Choroid plexus epithelial cell (primary cell): ENCODE results near the gene LDLR.

Experiments used
- DNase-seq: peaks from one replicate; pipeline ENCODE4 v3.0.0-alpha.2; 2010; ENCODE audit warnings: low read depth
- H3K4me3 ChIP-seq: 2 replicates; pipeline ENCODE4 v1.5.1; 2011; ENCODE audit warnings: low read depth, mild to moderate bottlenecking, control low read depth, low read length, moderate library complexity
- CTCF ChIP-seq: conservative IDR thresholded peaks from 2 replicates; pipeline ENCODE4 v1.5.1; 2011; ENCODE audit warnings: low read depth, mild to moderate bottlenecking, control low read depth, inconsistent platforms, low read length, moderate library complexity

The LDLR gene

GRCh38 chr19:11140896-11141295, 51.6 kb downstream of the LDLR start:
- no peak for DNase-seq
- H3K4me3 ChIP-seq: no peak overlapping the region
- TF ChIP-seq CTCF: no peak

GRCh38 chr19:11141937-11142527, 52.8 kb downstream of the LDLR start:
- H3K4me3 ChIP-seq: no peak overlapping the region
- DNase-seq: no peak
- peak; percentile 4 for TF ChIP-seq CTCF

- DNase-seq: peak; percentile 97
- TF ChIP-seq CTCF: no peak
- peak overlapping the region; percentile 20 for H3K4me3 ChIP-seq
Measured at GRCh38 chr19:11142528-11143171, 53.4 kb downstream of the LDLR start.

GRCh38 chr19:11145536-11145924, 56.3 kb downstream of the LDLR start:
- no peak for TF ChIP-seq CTCF
- no peak overlapping the region for H3K4me3 ChIP-seq
- DNase-seq: no peak

- no peak overlapping the region for H3K4me3 ChIP-seq
- no peak for DNase-seq
- TF ChIP-seq CTCF: no peak
Measured at GRCh38 chr19:11148001-11148400, 58.7 kb downstream of the LDLR start.

GRCh38 chr19:11151181-11151580, 61.9 kb downstream of the LDLR start:
- H3K4me3 ChIP-seq: no peak overlapping the region
- TF ChIP-seq CTCF: no peak
- DNase-seq: peak; percentile 90
